Heart left ventricle (tissue), 13 donors: ENCODE measurements around the gene LMTK2.

Source experiments
- POLR2A ChIP-seq, 2 donors: fragments of 450-650 bp; IDR thresholded peaks; one replicate each; pipeline ENCODE4 v1.6.1; 2017; ENCODE audit warnings: antibody characterized with exemption in 2 of 2, mild to moderate bottlenecking in 2 of 2, moderate library complexity in 2 of 2
- TF ChIP-seq, protein P1 (sequence below), 12 donors: fragments of 200-600 bp; sonication (generic) in 4 of 12; IDR thresholded peaks; one replicate each; pipeline versions ENCODE4 v1.5.0 to v1.8.0; 2018 to 2022; ENCODE audit warnings: antibody characterized with exemption in 12 of 12, mild to moderate bottlenecking in 5 of 12
- donor health status: ischemic (EF 13 %, LVEDD 7.1; RV severe dilation, severe dysfunction).
- donor health status: DM: no; HTN: yes; CAD: no.
- donor health status: DM: no; HTN: no; CAD: no.
- donor health status: ischemic (EF 25% LVEDD 6.9; RV normal size, moderate dysfunction).
- donor health status: ischemic (EF 25% LVEDD 5.7; RV mildly dilated, moderate dysfunction).
- donor health status: ischemic (EF 35%, LVEDD 5.7; RV mildly dilated, moderate dysfunction).
- donor health status: nonischemic (EF 11% LVEDD 7.7; RV severe dilation, severe dysfunction).
- donor health status: DM: yes; HTN: yes; CAD: no.
- donor health status: PGD.
- donor health status: ischemic (EF 29% LVEDD 5.4; RV normal size, mild dysfunction).
- donor health status: nonischemic (EF 23%, LVEDD 6.1; RV moderate dilation, normal function).

- TF ChIP-seq POLR2A (IDR thresholded peaks at IDR 0.05) = no peak
- TF ChIP-seq, protein P1, sequence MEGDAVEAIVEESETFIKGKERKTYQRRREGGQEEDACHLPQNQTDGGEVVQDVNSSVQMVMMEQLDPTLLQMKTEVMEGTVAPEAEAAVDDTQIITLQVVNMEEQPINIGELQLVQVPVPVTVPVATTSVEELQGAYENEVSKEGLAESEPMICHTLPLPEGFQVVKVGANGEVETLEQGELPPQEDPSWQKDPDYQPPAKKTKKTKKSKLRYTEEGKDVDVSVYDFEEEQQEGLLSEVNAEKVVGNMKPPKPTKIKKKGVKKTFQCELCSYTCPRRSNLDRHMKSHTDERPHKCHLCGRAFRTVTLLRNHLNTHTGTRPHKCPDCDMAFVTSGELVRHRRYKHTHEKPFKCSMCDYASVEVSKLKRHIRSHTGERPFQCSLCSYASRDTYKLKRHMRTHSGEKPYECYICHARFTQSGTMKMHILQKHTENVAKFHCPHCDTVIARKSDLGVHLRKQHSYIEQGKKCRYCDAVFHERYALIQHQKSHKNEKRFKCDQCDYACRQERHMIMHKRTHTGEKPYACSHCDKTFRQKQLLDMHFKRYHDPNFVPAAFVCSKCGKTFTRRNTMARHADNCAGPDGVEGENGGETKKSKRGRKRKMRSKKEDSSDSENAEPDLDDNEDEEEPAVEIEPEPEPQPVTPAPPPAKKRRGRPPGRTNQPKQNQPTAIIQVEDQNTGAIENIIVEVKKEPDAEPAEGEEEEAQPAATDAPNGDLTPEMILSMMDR (IDR thresholded peaks at IDR 0.05) = no peak
Observed at GRCh38 chr7:98254516-98254915, 147.9 kb downstream of the LMTK2 start.
